HepG2 (cell line): Measurements from ENCODE around the gene CDH13. TPM values are rescaled to one million over a fixed set of nuclear protein-coding genes. Genes with fewer than 3 reads are reported as not detected.

Source experiments
- DPF2 ChIP-seq: sonication (generic); formaldehyde crosslinking; IDR thresholded peaks from 2 replicates; pipeline ENCODE4 v1.4.0; 2020; ENCODE audit warnings: mild to moderate bottlenecking, low read depth, missing genetic modification reagents, borderline replicate concordance
- HOXA5 ChIP-seq: sonication (generic); formaldehyde crosslinking; IDR thresholded peaks from 2 replicates; pipeline ENCODE4 v1.4.0; 2020; ENCODE audit warnings: missing genetic modification reagents
- JARID2 ChIP-seq: sonication (generic); formaldehyde crosslinking; IDR thresholded peaks from 2 replicates; pipeline ENCODE4 v1.8.1; 2023; ENCODE audit warnings: missing genetic modification reagents, inconsistent platforms; ENCODE audit not compliant: insufficient replicate concordance
- NBN ChIP-seq: fragments of 450-650 bp; conservative IDR thresholded peaks from 2 replicates; pipeline ENCODE4 v1.6.1; 2017
- SALL1 ChIP-seq: sonication (generic); formaldehyde crosslinking; IDR thresholded peaks from 2 replicates; pipeline ENCODE4 v1.8.0; 2022; ENCODE audit warnings: mild to moderate bottlenecking, missing genetic modification reagents
- SETDB1 ChIP-seq: sonication (generic); formaldehyde crosslinking; IDR thresholded peaks from 2 replicates; pipeline ENCODE4 v1.5.1; 2020; ENCODE audit warnings: missing genetic modification reagents, mild to moderate bottlenecking, borderline replicate concordance
- SNAPC2 ChIP-seq: sonication (generic); formaldehyde crosslinking; IDR thresholded peaks from 2 replicates; pipeline ENCODE4 v1.8.1; 2022; ENCODE audit warnings: mild to moderate bottlenecking, missing genetic modification reagents
- SOX6 ChIP-seq, 2 experiments: fragments of 450-650 bp in 1 of 2; sonication (generic) in 1 of 2; formaldehyde crosslinking in 1 of 2; IDR thresholded peaks; 2 replicates each; pipeline versions ENCODE4 v1.4.0 to v1.6.1; 2017 to 2020; ENCODE audit warnings: antibody characterized with exemption in 1 of 2, mild to moderate bottlenecking in 1 of 2, missing genetic modification reagents in 1 of 2
- SP140L ChIP-seq: sonication (generic); formaldehyde crosslinking; IDR thresholded peaks from 2 replicates; pipeline ENCODE4 v1.4.0; 2020; ENCODE audit warnings: missing genetic modification reagents, borderline replicate concordance
- XRCC5 ChIP-seq: fragments of 200-400 bp; formaldehyde crosslinking; optimal IDR thresholded peaks from 2 replicates; pipeline ENCODE3; 2017; ENCODE audit warnings: mild to moderate bottlenecking, low read length
- ZBTB33 ChIP-seq: sonication (generic); formaldehyde crosslinking; IDR thresholded peaks from 2 replicates; pipeline ENCODE4 v1.4.0; 2020; ENCODE audit warnings: missing genetic modification reagents
- ZNF343 ChIP-seq: sonication (generic); formaldehyde crosslinking; IDR thresholded peaks from 2 replicates; pipeline ENCODE4 v1.4.0; 2020; ENCODE audit warnings: mild to moderate bottlenecking, missing genetic modification reagents
- ZNF879 ChIP-seq: sonication (generic); formaldehyde crosslinking; IDR thresholded peaks from 2 replicates; pipeline ENCODE4 v1.8.1; 2023; ENCODE audit warnings: missing genetic modification reagents
- ZUFSP ChIP-seq: sonication (generic); formaldehyde crosslinking; IDR thresholded peaks from 2 replicates; pipeline ENCODE4 v1.9.0; 2021; ENCODE audit warnings: missing genetic modification reagents, mild to moderate bottlenecking, borderline replicate concordance
- polyA plus RNA-seq, 8 experiments: library from polyadenylated mRNA; depleted of rRNA in 3 of 8; stranded (reverse) in 7 of 8; unstranded in 1 of 8; fragments of >200 nt; fragmentation: Illumina TruSeq in 4 of 8; extraction: Trizol in 4 of 8; gene quantifications; 2 replicates each; pipeline versions ENCODE4 v1.2.1 to v1.2.3, GENCODE V29; 2011 to 2016; ENCODE audit warnings: low read depth in 4 of 8, missing spikeins in 1 of 8, mixed read lengths in 1 of 8; ENCODE audit not compliant: insufficient read depth in 1 of 8
- total RNA-seq, 5 experiments: library from RNA; depleted of rRNA; stranded (reverse); fragments of >200 nt; fragmentation: Illumina TruSeq; extraction: Trizol; gene quantifications; 2 replicates each; pipeline ENCODE4 v1.2.3, GENCODE V29; 2016; ENCODE audit warnings: low read depth in 1 of 5
- TF ChIP-seq, protein P1 (sequence below): sonication (generic); formaldehyde crosslinking; IDR thresholded peaks from 2 replicates; pipeline ENCODE4 v1.4.0; 2020; ENCODE audit warnings: missing genetic modification reagents
- TF ChIP-seq, protein P2 (sequence below): sonication (generic); formaldehyde crosslinking; IDR thresholded peaks from 2 replicates; pipeline ENCODE4 v1.4.0; 2020; ENCODE audit warnings: missing genetic modification reagents, borderline replicate concordance
- TF ChIP-seq, protein P3 (sequence below): sonication (generic); formaldehyde crosslinking; IDR thresholded peaks from 2 replicates; pipeline ENCODE4 v1.4.0; 2020; ENCODE audit warnings: missing genetic modification reagents
- TF ChIP-seq, protein P4 (sequence below): sonication (generic); formaldehyde crosslinking; IDR thresholded peaks from 2 replicates; pipeline ENCODE4 v1.5.0; 2020; ENCODE audit warnings: missing genetic modification reagents

The CDH13 gene
- total and polyA plus RNA-seq, 2 of the 13 experiments (the other 11 are each of a cell fraction or from before 2014, with no cell fraction given) = not detected

DNA sequence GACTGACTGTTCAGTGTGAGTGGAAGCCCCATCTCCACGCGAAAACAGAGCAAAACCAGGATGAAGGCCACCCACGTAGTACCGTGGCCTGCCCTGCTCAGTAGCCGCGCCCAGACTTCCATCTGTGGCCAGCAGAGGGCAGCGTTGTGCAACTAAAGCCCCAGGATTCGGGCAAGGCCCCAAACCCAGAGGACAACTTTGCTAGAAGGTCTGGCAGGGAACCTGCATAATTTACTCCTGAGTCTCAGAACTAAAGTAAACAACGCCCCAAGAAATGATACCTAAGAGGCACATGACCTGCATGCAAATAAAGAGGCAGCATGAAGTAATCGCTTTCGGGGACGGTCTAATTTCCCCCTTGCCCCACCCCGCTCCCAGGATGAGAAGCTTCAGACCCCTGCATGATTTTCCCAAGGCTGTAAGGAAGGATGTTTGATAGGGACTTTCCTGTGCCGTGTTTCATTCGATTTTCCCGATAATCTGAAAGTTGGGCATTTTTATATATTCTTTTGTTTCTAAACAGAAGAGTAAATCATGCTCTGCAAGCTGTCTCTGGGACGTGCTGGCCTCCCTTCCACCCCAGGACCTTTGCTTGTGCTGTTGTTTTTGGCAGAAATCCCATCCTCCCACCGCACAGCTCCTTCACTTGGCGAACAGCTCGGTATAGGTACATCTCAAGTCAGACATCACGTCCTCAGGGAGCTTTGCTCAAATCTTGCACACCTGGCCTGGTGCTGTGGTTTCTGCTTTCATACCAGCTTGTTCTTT is 1199.6 kb downstream of the CDH13 start (continued):
- TF ChIP-seq ZUFSP (CRISPR knock-in tag) (no peak), ZNF343 (CRISPR knock-in tag) (no peak), DPF2 (no peak), SNAPC2 (CRISPR knock-in tag) (no peak), SETDB1 (CRISPR knock-in tag) (no peak), SALL1 (CRISPR knock-in tag) (peak; percentile 44; the same call in 1 of the 2 replicates), ZNF879 (CRISPR knock-in tag) (no peak), ZBTB33 (CRISPR knock-in tag) (peak; percentile 15; the same call in 1 of the 2 replicates), NBN (no peak), SP140L (CRISPR knock-in tag) (0 out of 2 replicates have a peak, but pooled peaks have one; percentile 50), HOXA5 (0 out of 2 replicates have a peak, but pooled peaks have one; percentile 25), JARID2 (CRISPR knock-in tag) (peak; percentile 92), SOX6 (IDR thresholded peaks at IDR 0.05) (no peak), SOX6 (CRISPR knock-in tag; IDR thresholded peaks at IDR 0.05) (no peak), XRCC5 (peak; percentile 90)
- TF ChIP-seq, protein P1, sequence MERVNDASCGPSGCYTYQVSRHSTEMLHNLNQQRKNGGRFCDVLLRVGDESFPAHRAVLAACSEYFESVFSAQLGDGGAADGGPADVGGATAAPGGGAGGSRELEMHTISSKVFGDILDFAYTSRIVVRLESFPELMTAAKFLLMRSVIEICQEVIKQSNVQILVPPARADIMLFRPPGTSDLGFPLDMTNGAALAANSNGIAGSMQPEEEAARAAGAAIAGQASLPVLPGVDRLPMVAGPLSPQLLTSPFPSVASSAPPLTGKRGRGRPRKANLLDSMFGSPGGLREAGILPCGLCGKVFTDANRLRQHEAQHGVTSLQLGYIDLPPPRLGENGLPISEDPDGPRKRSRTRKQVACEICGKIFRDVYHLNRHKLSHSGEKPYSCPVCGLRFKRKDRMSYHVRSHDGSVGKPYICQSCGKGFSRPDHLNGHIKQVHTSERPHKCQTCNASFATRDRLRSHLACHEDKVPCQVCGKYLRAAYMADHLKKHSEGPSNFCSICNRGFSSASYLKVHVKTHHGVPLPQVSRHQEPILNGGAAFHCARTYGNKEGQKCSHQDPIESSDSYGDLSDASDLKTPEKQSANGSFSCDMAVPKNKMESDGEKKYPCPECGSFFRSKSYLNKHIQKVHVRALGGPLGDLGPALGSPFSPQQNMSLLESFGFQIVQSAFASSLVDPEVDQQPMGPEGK = no peak
- TF ChIP-seq, protein P2, sequence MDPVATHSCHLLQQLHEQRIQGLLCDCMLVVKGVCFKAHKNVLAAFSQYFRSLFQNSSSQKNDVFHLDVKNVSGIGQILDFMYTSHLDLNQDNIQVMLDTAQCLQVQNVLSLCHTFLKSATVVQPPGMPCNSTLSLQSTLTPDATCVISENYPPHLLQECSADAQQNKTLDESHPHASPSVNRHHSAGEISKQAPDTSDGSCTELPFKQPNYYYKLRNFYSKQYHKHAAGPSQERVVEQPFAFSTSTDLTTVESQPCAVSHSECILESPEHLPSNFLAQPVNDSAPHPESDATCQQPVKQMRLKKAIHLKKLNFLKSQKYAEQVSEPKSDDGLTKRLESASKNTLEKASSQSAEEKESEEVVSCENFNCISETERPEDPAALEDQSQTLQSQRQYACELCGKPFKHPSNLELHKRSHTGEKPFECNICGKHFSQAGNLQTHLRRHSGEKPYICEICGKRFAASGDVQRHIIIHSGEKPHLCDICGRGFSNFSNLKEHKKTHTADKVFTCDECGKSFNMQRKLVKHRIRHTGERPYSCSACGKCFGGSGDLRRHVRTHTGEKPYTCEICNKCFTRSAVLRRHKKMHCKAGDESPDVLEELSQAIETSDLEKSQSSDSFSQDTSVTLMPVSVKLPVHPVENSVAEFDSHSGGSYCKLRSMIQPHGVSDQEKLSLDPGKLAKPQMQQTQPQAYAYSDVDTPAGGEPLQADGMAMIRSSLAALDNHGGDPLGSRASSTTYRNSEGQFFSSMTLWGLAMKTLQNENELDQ = no peak
- TF ChIP-seq, protein P3, sequence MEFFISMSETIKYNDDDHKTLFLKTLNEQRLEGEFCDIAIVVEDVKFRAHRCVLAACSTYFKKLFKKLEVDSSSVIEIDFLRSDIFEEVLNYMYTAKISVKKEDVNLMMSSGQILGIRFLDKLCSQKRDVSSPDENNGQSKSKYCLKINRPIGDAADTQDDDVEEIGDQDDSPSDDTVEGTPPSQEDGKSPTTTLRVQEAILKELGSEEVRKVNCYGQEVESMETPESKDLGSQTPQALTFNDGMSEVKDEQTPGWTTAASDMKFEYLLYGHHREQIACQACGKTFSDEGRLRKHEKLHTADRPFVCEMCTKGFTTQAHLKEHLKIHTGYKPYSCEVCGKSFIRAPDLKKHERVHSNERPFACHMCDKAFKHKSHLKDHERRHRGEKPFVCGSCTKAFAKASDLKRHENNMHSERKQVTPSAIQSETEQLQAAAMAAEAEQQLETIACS (CRISPR knock-in tag) = no peak; the same call in 1 of the 2 replicates
- TF ChIP-seq, protein P4, sequence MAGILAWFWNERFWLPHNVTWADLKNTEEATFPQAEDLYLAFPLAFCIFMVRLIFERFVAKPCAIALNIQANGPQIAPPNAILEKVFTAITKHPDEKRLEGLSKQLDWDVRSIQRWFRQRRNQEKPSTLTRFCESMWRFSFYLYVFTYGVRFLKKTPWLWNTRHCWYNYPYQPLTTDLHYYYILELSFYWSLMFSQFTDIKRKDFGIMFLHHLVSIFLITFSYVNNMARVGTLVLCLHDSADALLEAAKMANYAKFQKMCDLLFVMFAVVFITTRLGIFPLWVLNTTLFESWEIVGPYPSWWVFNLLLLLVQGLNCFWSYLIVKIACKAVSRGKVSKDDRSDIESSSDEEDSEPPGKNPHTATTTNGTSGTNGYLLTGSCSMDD = no peak
